HepG2 (cell line): Measurements from ENCODE around the gene AK9. TPM values are rescaled to one million over a fixed set of nuclear protein-coding genes. Genes with fewer than 3 reads are reported as not detected.

ENCODE experiments used
- ISX ChIP-seq: sonication (generic); formaldehyde crosslinking; conservative IDR thresholded peaks from 2 replicates; pipeline ENCODE4 v1.5.0; 2020; ENCODE audit warnings: missing genetic modification reagents
- MAZ ChIP-seq, 2 experiments: sonication (generic) in 1 of 2; formaldehyde crosslinking in 1 of 2; IDR thresholded peaks; 2 replicates each; pipeline versions ENCODE4 v1.5.0 to v1.6.1; 2012 to 2020; ENCODE audit warnings: low read depth in 2 of 2, mild to moderate bottlenecking in 2 of 2, borderline replicate concordance in 1 of 2, improper control_type of control experiment in 1 of 2, low read length in 1 of 2, missing genetic modification reagents in 1 of 2, moderate library complexity in 1 of 2
- MXD4 ChIP-seq: IDR thresholded peaks from 2 replicates; pipeline ENCODE4 v1.6.1; 2016; ENCODE audit warnings: mild to moderate bottlenecking, missing biosample characterization, missing genetic modification reagents
- NFATC3 ChIP-seq: sonication (generic); formaldehyde crosslinking; IDR thresholded peaks from 2 replicates; pipeline ENCODE4 v1.5.1; 2020; ENCODE audit warnings: mild to moderate bottlenecking, missing genetic modification reagents
- POGZ ChIP-seq: sonication (generic); formaldehyde crosslinking; IDR thresholded peaks from 2 replicates; pipeline ENCODE4 v1.4.0; 2020; ENCODE audit warnings: mild to moderate bottlenecking, missing genetic modification reagents
- SALL2 ChIP-seq: sonication (generic); formaldehyde crosslinking; IDR thresholded peaks from 2 replicates; pipeline ENCODE4 v1.8.1; 2023; ENCODE audit warnings: mild to moderate bottlenecking, missing genetic modification reagents, inconsistent platforms
- SIN3B ChIP-seq: fragments of 150-350 bp; IDR thresholded peaks from 2 replicates; pipeline ENCODE4 v1.6.1; 2014; ENCODE audit warnings: low read length
- SRSF1 ChIP-seq: fragments of 200-400 bp; formaldehyde crosslinking; optimal IDR thresholded peaks from 2 replicates; pipeline ENCODE3; 2017; ENCODE audit warnings: mild to moderate bottlenecking, low read depth, low read length, moderate library complexity
- SUZ12 ChIP-seq: fragments of 150-350 bp; IDR thresholded peaks from 2 replicates; pipeline ENCODE4 v1.6.1; 2014; ENCODE audit warnings: low read depth, low read length
- THAP11 ChIP-seq: IDR thresholded peaks from 2 replicates; pipeline ENCODE4 v1.6.1; 2016; ENCODE audit warnings: missing biosample characterization, missing genetic modification reagents
- ZBTB21 ChIP-seq: sonication (generic); formaldehyde crosslinking; IDR thresholded peaks from 2 replicates; pipeline ENCODE4 v1.4.0; 2020; ENCODE audit warnings: missing genetic modification reagents
- ZBTB7A ChIP-seq: sonication (generic); formaldehyde crosslinking; IDR thresholded peaks from 2 replicates; pipeline ENCODE4 v1.8.0; 2022; ENCODE audit warnings: mild to moderate bottlenecking, missing genetic modification reagents
- ZFY ChIP-seq: sonication (generic); formaldehyde crosslinking; IDR thresholded peaks from 2 replicates; pipeline ENCODE4 v1.4.0; 2020; ENCODE audit warnings: missing genetic modification reagents
- ZNF260 ChIP-seq: sonication (generic); formaldehyde crosslinking; IDR thresholded peaks from 2 replicates; pipeline ENCODE4 v1.4.0; 2020; ENCODE audit warnings: missing genetic modification reagents, low read depth, mild to moderate bottlenecking, borderline replicate concordance
- ZNF337 ChIP-seq: sonication (generic); formaldehyde crosslinking; IDR thresholded peaks from 2 replicates; pipeline ENCODE4 v1.5.1; 2020; ENCODE audit warnings: missing genetic modification reagents, low read depth, mild to moderate bottlenecking, borderline replicate concordance
- ZNF484 ChIP-seq: sonication (generic); formaldehyde crosslinking; IDR thresholded peaks from 2 replicates; pipeline ENCODE4 v1.5.1; 2020; ENCODE audit warnings: mild to moderate bottlenecking, low read depth, missing genetic modification reagents, borderline replicate concordance
- ZNF552 ChIP-seq: sonication (generic); formaldehyde crosslinking; IDR thresholded peaks from 2 replicates; pipeline ENCODE4 v1.9.0; 2022; ENCODE audit warnings: missing genetic modification reagents, mild to moderate bottlenecking, borderline replicate concordance
- ZNF569 ChIP-seq: sonication (generic); formaldehyde crosslinking; IDR thresholded peaks from 2 replicates; pipeline ENCODE4 v1.5.0; 2020; ENCODE audit warnings: mild to moderate bottlenecking, missing genetic modification reagents, moderate library complexity, borderline replicate concordance
- ZNF580 ChIP-seq: IDR thresholded peaks from 2 replicates; pipeline ENCODE4 v1.6.1; 2016; ENCODE audit warnings: low read depth, borderline replicate concordance
- ZNF740 ChIP-seq: sonication (generic); formaldehyde crosslinking; IDR thresholded peaks from 2 replicates; pipeline ENCODE4 v1.4.0; 2020; ENCODE audit warnings: missing genetic modification reagents
- ZNF780A ChIP-seq: sonication (generic); formaldehyde crosslinking; IDR thresholded peaks from 2 replicates; pipeline ENCODE4 v1.8.0; 2022; ENCODE audit warnings: mild to moderate bottlenecking, missing genetic modification reagents, moderate library complexity
- polyA plus RNA-seq, 8 experiments: library from polyadenylated mRNA; depleted of rRNA in 3 of 8; stranded (reverse) in 7 of 8; unstranded in 1 of 8; fragments of >200 nt; fragmentation: Illumina TruSeq in 4 of 8; extraction: Trizol in 4 of 8; gene quantifications; 2 replicates each; pipeline versions ENCODE4 v1.2.1 to v1.2.3, GENCODE V29; 2011 to 2016; ENCODE audit warnings: low read depth in 4 of 8, missing spikeins in 1 of 8, mixed read lengths in 1 of 8; ENCODE audit not compliant: insufficient read depth in 1 of 8
- total RNA-seq, 5 experiments: library from RNA; depleted of rRNA; stranded (reverse); fragments of >200 nt; fragmentation: Illumina TruSeq; extraction: Trizol; gene quantifications; 2 replicates each; pipeline ENCODE4 v1.2.3, GENCODE V29; 2016; ENCODE audit warnings: low read depth in 1 of 5
- TF ChIP-seq, protein P1 (sequence below): sonication (generic); formaldehyde crosslinking; IDR thresholded peaks from 2 replicates; pipeline ENCODE4 v1.4.0; 2020; ENCODE audit warnings: low read depth, missing genetic modification reagents
- TF ChIP-seq, protein P2 (sequence below): sonication (generic); formaldehyde crosslinking; IDR thresholded peaks from 2 replicates; pipeline ENCODE4 v1.4.0; 2020; ENCODE audit warnings: missing genetic modification reagents, borderline replicate concordance

AK9 gene
- total and polyA plus RNA-seq, 2 of the 13 experiments (the other 11 are each of a cell fraction or from before 2014, with no cell fraction given) = 3.2 to 4.8 TPM

GRCh38 chr6:109482905-109483734 is 207.9 kb downstream of the AK9 start, which contains the start of gene ZBTB24 (continued):
- no peak for TF ChIP-seq SRSF1
- TF ChIP-seq ZNF260 = no peak
- TF ChIP-seq POGZ = peak; percentile 43; the same call in 1 of the 2 replicates
- TF ChIP-seq, protein P1, sequence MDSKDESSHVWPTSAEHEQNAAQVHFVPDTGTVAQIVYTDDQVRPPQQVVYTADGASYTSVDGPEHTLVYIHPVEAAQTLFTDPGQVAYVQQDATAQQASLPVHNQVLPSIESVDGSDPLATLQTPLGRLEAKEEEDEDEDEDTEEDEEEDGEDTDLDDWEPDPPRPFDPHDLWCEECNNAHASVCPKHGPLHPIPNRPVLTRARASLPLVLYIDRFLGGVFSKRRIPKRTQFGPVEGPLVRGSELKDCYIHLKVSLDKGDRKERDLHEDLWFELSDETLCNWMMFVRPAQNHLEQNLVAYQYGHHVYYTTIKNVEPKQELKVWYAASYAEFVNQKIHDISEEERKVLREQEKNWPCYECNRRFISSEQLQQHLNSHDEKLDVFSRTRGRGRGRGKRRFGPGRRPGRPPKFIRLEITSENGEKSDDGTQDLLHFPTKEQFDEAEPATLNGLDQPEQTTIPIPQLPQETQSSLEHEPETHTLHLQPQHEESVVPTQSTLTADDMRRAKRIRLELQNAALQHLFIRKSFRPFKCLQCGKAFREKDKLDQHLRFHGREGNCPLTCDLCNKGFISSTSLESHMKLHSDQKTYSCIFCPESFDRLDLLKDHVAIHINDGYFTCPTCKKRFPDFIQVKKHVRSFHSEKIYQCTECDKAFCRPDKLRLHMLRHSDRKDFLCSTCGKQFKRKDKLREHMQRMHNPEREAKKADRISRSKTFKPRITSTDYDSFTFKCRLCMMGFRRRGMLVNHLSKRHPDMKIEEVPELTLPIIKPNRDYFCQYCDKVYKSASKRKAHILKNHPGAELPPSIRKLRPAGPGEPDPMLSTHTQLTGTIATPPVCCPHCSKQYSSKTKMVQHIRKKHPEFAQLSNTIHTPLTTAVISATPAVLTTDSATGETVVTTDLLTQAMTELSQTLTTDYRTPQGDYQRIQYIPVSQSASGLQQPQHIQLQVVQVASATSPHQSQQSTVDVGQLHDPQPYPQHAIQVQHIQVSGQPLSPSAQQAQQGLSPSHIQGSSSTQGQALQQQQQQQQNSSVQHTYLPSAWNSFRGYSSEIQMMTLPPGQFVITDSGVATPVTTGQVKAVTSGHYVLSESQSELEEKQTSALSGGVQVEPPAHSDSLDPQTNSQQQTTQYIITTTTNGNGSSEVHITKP (CRISPR knock-in tag) = no peak
- peak; percentile 77; the same call in 1 of the 2 replicates for TF ChIP-seq ZFY
- TF ChIP-seq, protein P2, sequence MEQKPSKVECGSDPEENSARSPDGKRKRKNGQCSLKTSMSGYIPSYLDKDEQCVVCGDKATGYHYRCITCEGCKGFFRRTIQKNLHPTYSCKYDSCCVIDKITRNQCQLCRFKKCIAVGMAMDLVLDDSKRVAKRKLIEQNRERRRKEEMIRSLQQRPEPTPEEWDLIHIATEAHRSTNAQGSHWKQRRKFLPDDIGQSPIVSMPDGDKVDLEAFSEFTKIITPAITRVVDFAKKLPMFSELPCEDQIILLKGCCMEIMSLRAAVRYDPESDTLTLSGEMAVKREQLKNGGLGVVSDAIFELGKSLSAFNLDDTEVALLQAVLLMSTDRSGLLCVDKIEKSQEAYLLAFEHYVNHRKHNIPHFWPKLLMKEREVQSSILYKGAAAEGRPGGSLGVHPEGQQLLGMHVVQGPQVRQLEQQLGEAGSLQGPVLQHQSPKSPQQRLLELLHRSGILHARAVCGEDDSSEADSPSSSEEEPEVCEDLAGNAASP (CRISPR knock-in tag) = no peak
- peak; percentile 84; the same call in 1 of the 2 replicates for TF ChIP-seq MAZ (IDR thresholded peaks at IDR 0.05; ENCODE audit: borderline replicate concordance, low read depth, low read length)
- peak; percentile 91 for TF ChIP-seq MAZ (CRISPR knock-in tag; IDR thresholded peaks at IDR 0.05; ENCODE audit: low read depth)
- no peak for TF ChIP-seq ZNF780A (CRISPR knock-in tag)
- TF ChIP-seq SIN3B = no peak
- TF ChIP-seq ZNF484 (CRISPR knock-in tag) = no peak
- TF ChIP-seq MXD4 (CRISPR knock-in tag) = no peak; the same call in 1 of the 2 replicates
- TF ChIP-seq ZNF569 (CRISPR knock-in tag) = no peak
- no peak for TF ChIP-seq ISX (CRISPR knock-in tag)
- TF ChIP-seq ZBTB21 (CRISPR knock-in tag) = no peak
- no peak for TF ChIP-seq ZNF552 (CRISPR knock-in tag)
- no peak for TF ChIP-seq NFATC3 (CRISPR knock-in tag)
- peak; percentile 60 for TF ChIP-seq THAP11 (CRISPR knock-in tag)
- no peak for TF ChIP-seq ZBTB7A (CRISPR knock-in tag)
- TF ChIP-seq ZNF740 (CRISPR knock-in tag) = no peak
- TF ChIP-seq ZNF580 (CRISPR knock-in tag) = no peak
- TF ChIP-seq SALL2 (CRISPR knock-in tag) = peak; percentile 31; the same call in 1 of the 2 replicates
- no peak for TF ChIP-seq SUZ12
- no peak for TF ChIP-seq ZNF337 (CRISPR knock-in tag)
